Neutrophil (primary cell): ENCODE measurements around the gene PHYKPL.

ENCODE experiments used
- H3K27ac ChIP-seq: fragments of 200-600 bp; sonication (generic); 2 replicates; pipeline ENCODE4 v1.5.1; 2016; ENCODE audit warnings: mild to moderate bottlenecking, moderate library complexity
- H3K27me3 ChIP-seq: fragments of 200-600 bp; sonication (generic); 2 replicates; pipeline ENCODE4 v1.6.0; 2016; ENCODE audit warnings: mild to moderate bottlenecking
- H3K36me3 ChIP-seq: fragments of 200-600 bp; sonication (generic); 2 replicates; pipeline ENCODE4 v1.5.1; 2017
- H3K4me1 ChIP-seq, 2 experiments: fragments of 200-600 bp in 1 of 2; sonication (generic) in 1 of 2; 1 replicate in 1 of 2; 2 replicates in 1 of 2; pipeline versions ENCODE4 v1.5.1 to v1.6.1; 2013 to 2016; ENCODE audit warnings: low read depth in 1 of 2, low read length in 1 of 2, mild to moderate bottlenecking in 1 of 2, moderate library complexity in 1 of 2; ENCODE audit not compliant: control insufficient read depth in 1 of 2, insufficient read depth in 1 of 2
- H3K4me3 ChIP-seq, 2 experiments: fragments of 200-600 bp in 1 of 2; sonication (generic) in 1 of 2; 1 replicate in 1 of 2; 2 replicates in 1 of 2; pipeline ENCODE4 v1.5.1; 2013 to 2016; ENCODE audit warnings: low read depth in 1 of 2, low read length in 1 of 2, mild to moderate bottlenecking in 1 of 2, moderate library complexity in 1 of 2
- H3K9me3 ChIP-seq: fragments of 200-600 bp; sonication (generic); 2 replicates; pipeline ENCODE4 v1.5.1; 2016
- TF ChIP-seq, protein P1 (sequence below): fragments of 200-600 bp; sonication (generic); IDR thresholded peaks from 2 replicates; pipeline ENCODE4 v1.5.1; 2016; ENCODE audit warnings: antibody characterized with exemption

PHYKPL gene

DNA sequence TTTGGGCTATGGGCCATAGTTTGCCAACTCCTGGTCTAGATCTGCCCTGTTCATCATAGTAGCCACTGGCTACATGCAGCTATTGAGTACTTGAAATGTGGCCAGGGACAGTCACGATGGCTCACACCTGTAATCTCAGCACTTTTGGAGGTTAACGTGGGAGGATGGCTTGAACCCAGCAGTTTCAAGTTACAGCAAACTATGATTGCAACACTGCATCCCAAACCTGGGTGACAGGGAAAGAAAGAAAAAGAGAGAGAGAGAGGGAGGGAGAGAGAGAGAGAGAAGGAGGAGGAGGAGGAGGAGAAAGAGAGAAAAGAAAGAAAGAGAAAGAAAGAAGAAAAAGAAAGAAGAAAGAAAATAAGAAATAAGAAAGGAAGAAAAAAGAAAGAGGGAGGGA, 40.4 kb downstream of the PHYKPL start:
- peaks cover 15% of the 10 kb centered on the region in 2 experiments for H3K4me1 ChIP-seq
- H3K27me3 ChIP-seq: no peaks in the 10 kb centered on the region

DNA sequence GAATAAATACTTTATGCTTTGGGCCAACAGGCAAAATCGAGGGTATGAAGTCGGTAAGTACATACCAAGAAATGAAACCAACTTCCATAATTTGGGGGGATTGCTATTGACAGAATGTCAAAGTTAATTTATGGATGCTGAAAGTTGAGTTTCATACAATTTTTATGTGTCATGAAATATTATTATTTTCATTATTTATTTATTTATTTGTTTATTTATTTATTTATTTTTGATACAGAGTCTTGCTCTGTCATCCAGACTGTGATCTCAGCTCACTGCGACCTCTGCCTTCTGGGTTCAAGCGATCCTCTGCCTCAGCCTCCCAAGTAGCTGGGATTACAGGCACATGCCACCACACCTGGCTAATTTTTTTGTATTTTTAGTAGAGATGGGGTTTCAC, 40.9 kb downstream of the PHYKPL start:
- no peaks in the 10 kb centered on the region for H3K36me3 ChIP-seq
- no peak overlapping the region for H3K4me3 ChIP-seq
- H3K9me3 ChIP-seq: no peaks in the 10 kb centered on the region
- TF ChIP-seq, protein P1, sequence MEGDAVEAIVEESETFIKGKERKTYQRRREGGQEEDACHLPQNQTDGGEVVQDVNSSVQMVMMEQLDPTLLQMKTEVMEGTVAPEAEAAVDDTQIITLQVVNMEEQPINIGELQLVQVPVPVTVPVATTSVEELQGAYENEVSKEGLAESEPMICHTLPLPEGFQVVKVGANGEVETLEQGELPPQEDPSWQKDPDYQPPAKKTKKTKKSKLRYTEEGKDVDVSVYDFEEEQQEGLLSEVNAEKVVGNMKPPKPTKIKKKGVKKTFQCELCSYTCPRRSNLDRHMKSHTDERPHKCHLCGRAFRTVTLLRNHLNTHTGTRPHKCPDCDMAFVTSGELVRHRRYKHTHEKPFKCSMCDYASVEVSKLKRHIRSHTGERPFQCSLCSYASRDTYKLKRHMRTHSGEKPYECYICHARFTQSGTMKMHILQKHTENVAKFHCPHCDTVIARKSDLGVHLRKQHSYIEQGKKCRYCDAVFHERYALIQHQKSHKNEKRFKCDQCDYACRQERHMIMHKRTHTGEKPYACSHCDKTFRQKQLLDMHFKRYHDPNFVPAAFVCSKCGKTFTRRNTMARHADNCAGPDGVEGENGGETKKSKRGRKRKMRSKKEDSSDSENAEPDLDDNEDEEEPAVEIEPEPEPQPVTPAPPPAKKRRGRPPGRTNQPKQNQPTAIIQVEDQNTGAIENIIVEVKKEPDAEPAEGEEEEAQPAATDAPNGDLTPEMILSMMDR: no peak
- no peak overlapping the region for H3K27ac ChIP-seq
- peaks cover 15% of the 10 kb centered on the region in 2 experiments for H3K4me1 ChIP-seq
- H3K27me3 ChIP-seq: no peaks in the 10 kb centered on the region

More for the DNA sequence above, 40.4 kb downstream of the PHYKPL start:
- Histone ChIP-seq H3K27ac (no peak overlapping the region), H3K36me3 (no peaks in the 10 kb centered on the region), H3K4me3 (no peak overlapping the region), H3K9me3 (no peaks in the 10 kb centered on the region)
- TF ChIP-seq, protein P1: no peak

DNA sequence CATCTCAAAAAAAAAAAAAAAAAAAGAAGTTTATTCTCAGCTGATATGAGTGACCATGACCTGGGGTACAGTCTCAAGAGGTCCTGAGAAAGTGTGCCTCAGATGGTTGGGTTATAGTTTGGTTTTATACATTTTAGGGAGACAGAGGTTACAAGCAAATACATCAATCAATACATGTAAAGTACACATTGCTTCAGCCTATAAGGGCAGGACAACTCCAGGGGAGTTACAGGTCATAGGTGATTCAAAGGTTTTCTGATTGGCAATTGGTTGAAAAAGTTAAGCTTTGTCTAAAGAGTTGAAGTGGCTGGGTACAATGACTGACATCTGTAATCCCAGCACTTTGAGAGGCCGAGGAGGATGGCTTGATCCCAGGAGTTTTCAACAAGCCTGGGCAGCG, 43.2 kb downstream of the PHYKPL start:
- no peak overlapping the region for H3K27ac ChIP-seq
- TF ChIP-seq, protein P1: no peak
- no peaks in the 10 kb centered on the region for H3K36me3 ChIP-seq
- H3K27me3 ChIP-seq: no peaks in the 10 kb centered on the region
- H3K4me1 ChIP-seq: peaks cover 12 to 14% of the 10 kb centered on the region in 2 experiments
- no peak overlapping the region for H3K4me3 ChIP-seq
- H3K9me3 ChIP-seq: no peaks in the 10 kb centered on the region

DNA sequence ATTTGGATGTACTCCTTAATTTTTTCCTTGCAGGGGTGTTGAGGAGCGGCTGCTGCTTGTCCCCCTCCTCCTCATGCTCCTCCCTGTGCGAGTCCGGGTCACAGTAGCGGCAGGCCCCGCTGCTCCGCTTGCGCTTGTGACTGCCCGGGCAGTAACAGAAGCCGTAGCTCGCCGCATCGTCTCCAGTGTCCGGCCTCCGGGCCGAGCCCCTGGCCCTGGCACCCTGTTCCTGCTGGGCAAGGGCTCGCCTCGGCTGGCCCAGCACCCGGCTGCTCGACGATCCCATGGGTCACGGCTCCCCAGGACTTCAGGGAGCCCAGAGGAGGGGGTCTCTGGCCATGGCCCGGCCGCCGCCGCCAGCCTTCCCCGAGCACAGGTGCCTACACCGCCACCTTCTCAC, 45.6 kb downstream of the PHYKPL start, which contains the start of gene GMCL2:
Gene GMCL2 (minus strand): TSS at position 358 of the 400 bp plus-strand sequence. CDS start 72 bp downstream, at position 286.
- TF ChIP-seq, protein P1: no peak
- no peak within 1 kb of the TSS for H3K4me3 ChIP-seq

DNA sequence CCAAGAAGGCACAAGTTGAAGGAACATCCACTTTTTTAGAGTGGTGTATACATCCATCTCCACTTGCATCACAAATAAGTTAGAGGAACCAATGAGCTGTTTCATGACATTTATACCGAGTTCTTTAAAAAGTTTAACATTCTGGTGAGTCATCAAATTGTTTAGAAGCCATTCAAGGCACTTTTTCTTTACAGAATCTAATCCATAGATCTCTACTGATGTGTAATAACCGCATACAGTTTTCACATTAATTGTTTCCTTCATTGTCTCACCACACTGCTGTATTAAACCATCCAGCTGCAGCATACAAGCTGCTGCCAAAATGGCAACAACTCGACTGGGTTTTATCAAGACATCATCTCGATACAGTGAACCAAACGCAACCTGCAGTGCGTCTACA, 46.2 kb downstream of the PHYKPL start:
- no peaks in the 10 kb centered on the region for H3K9me3 ChIP-seq
- no peaks in the 10 kb centered on the region for H3K36me3 ChIP-seq
- TF ChIP-seq, protein P1: no peak
- no peak overlapping the region for H3K4me3 ChIP-seq
- peaks cover 20 to 21% of the 10 kb centered on the region in 2 experiments for H3K4me1 ChIP-seq
- H3K27ac ChIP-seq: no peak overlapping the region
- no peaks in the 10 kb centered on the region for H3K27me3 ChIP-seq

More for the DNA sequence above, 45.6 kb downstream of the PHYKPL start, which contains the start of gene GMCL2:
- Histone ChIP-seq H3K27me3 (no peaks in the 10 kb centered on the region), H3K36me3 (no peaks in the 10 kb centered on the region), H3K9me3 (no peaks in the 10 kb centered on the region), H3K4me1 (peaks cover 14 to 15% of the 10 kb centered on the region in 2 experiments), H3K27ac (no peak within 1 kb of the TSS)
